Ishikawa (cell line): ENCODE data around the gene GABRR1.

Source experiments
- CEBPB ChIP-seq: IDR thresholded peaks from 2 replicates; pipeline ENCODE4 v1.6.1; 2012
- CREB1 ChIP-seq: IDR thresholded peaks from 2 replicates; pipeline ENCODE4 v1.6.1; 2012; ENCODE audit warnings: low read depth
- EGR1 ChIP-seq: IDR thresholded peaks from 2 replicates; pipeline ENCODE4 v1.6.1; 2012
- EP300 ChIP-seq: IDR thresholded peaks from 2 replicates; pipeline ENCODE4 v1.6.1; 2012; ENCODE audit warnings: borderline replicate concordance
- FOXM1 ChIP-seq: IDR thresholded peaks from 2 replicates; pipeline ENCODE4 v1.6.1; 2012; ENCODE audit warnings: low read depth, borderline replicate concordance
- MAX ChIP-seq: IDR thresholded peaks from 2 replicates; pipeline ENCODE4 v1.6.1; 2012
- NFIC ChIP-seq: IDR thresholded peaks from 2 replicates; pipeline ENCODE4 v1.6.1; 2012
- RAD21 ChIP-seq: IDR thresholded peaks from 2 replicates; pipeline ENCODE4 v1.6.1; 2012; ENCODE audit warnings: low read depth
- TAF1 ChIP-seq: IDR thresholded peaks from 2 replicates; pipeline ENCODE4 v1.6.1; 2012; ENCODE audit warnings: low read depth, mild to moderate bottlenecking
- TCF12 ChIP-seq: IDR thresholded peaks from 2 replicates; pipeline ENCODE4 v1.6.1; 2012; ENCODE audit warnings: low read depth
- TEAD4 ChIP-seq: IDR thresholded peaks from 2 replicates; pipeline ENCODE4 v1.6.1; 2012
- USF1 ChIP-seq: IDR thresholded peaks from 2 replicates; pipeline ENCODE4 v1.6.1; 2012
- YY1 ChIP-seq: IDR thresholded peaks from 2 replicates; pipeline ENCODE4 v1.6.1; 2012; ENCODE audit warnings: low read depth
- ZBTB7A ChIP-seq: IDR thresholded peaks from 2 replicates; pipeline ENCODE4 v1.6.1; 2012; ENCODE audit warnings: low read depth
- TF ChIP-seq, protein P1 (sequence below): IDR thresholded peaks from 2 replicates; pipeline ENCODE4 v1.6.1; 2012; ENCODE audit warnings: low read depth, mild to moderate bottlenecking

Gene GABRR1

GRCh38 chr6:89251170-89251569 lies 34.0 kb upstream of the GABRR1 start:
- TF ChIP-seq YY1 (no peak), ZBTB7A (no peak), CEBPB (no peak), TAF1 (no peak), FOXM1 (no peak), RAD21 (no peak), EP300 (no peak), TCF12 (no peak), CREB1 (no peak), USF1 (no peak), TEAD4 (no peak), NFIC (no peak), MAX (no peak)
- TF ChIP-seq, protein P1, sequence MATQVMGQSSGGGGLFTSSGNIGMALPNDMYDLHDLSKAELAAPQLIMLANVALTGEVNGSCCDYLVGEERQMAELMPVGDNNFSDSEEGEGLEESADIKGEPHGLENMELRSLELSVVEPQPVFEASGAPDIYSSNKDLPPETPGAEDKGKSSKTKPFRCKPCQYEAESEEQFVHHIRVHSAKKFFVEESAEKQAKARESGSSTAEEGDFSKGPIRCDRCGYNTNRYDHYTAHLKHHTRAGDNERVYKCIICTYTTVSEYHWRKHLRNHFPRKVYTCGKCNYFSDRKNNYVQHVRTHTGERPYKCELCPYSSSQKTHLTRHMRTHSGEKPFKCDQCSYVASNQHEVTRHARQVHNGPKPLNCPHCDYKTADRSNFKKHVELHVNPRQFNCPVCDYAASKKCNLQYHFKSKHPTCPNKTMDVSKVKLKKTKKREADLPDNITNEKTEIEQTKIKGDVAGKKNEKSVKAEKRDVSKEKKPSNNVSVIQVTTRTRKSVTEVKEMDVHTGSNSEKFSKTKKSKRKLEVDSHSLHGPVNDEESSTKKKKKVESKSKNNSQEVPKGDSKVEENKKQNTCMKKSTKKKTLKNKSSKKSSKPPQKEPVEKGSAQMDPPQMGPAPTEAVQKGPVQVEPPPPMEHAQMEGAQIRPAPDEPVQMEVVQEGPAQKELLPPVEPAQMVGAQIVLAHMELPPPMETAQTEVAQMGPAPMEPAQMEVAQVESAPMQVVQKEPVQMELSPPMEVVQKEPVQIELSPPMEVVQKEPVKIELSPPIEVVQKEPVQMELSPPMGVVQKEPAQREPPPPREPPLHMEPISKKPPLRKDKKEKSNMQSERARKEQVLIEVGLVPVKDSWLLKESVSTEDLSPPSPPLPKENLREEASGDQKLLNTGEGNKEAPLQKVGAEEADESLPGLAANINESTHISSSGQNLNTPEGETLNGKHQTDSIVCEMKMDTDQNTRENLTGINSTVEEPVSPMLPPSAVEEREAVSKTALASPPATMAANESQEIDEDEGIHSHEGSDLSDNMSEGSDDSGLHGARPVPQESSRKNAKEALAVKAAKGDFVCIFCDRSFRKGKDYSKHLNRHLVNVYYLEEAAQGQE: no peak

GRCh38 chr6:89250239-89250638 lies 33.1 kb upstream of the GABRR1 start:
- TF ChIP-seq TAF1 (no peak), CEBPB (no peak), ZBTB7A (no peak), EGR1 (no peak), CREB1 (no peak), FOXM1 (no peak), USF1 (no peak), EP300 (no peak), TEAD4 (no peak), RAD21 (no peak), MAX (no peak), NFIC (no peak), YY1 (no peak), TCF12 (no peak)
- TF ChIP-seq, protein P1: no peak

GRCh38 chr6:89244241-89244985 lies 27.3 kb upstream of the GABRR1 start:
- no peak for TF ChIP-seq CEBPB
- no peak for TF ChIP-seq EP300
- no peak for TF ChIP-seq TEAD4
- TF ChIP-seq RAD21: no peak
- TF ChIP-seq TAF1: no peak
- no peak for TF ChIP-seq USF1
- TF ChIP-seq MAX: no peak

DNA sequence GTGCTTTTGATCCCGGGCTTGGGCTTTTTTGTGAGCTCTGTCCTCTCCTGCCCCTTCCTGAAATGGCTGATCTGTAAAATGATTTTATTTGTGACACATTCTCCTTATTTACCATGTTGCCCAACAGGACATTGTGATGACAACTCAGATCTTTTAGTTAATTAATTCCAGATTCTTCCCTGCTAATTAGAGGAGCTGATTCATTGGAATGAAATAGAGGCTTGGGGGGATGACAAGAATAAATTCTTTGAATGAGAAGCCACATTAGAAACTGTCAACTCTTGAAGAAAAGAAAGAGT lies 26.1 kb upstream of the GABRR1 start:
- no peak for TF ChIP-seq EP300
- no peak for TF ChIP-seq YY1
- no peak for TF ChIP-seq CREB1
- no peak for TF ChIP-seq TAF1
- TF ChIP-seq CEBPB: no peak
- TF ChIP-seq TCF12: no peak

DNA sequence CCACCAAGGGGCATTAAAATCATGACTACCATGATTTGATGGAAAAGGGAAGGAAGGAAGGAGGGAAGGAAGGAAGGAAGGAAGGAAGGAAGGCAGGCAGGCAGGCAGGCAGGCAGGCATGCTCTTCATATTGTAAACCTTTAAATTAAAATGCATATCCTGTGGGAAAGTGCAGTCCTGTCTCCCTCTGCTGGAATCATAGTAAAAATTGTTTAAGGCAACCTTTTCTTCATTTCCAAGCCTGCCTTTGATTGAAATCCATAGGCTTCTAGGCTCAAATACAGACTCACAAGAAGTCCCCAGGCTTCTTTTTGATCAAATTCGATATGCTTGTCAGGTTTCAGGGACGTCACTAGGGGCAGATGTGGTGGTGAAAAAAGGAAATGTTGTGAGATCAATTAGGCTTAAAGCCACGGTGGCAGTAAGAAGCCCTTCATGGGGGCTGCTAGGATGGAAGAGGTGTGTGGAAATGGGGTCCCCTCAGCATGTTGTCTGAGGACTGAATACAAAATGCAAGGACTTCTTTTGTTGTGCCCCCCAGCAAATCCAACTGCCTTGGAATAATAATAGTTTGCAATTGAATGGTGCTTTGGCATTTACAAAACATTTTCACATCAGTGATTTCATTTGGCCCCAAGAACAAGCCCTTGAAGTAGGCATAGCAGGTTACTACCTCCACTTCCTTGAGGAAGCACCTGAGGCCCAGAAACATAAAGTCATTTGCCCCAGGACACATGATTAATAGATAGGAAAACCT lies 25.6 kb upstream of the GABRR1 start:
- peak; percentile 84 for TF ChIP-seq RAD21
- TF ChIP-seq FOXM1: no peak

- TF ChIP-seq ZBTB7A (no peak), TAF1 (no peak), TEAD4 (no peak), MAX (no peak)
- TF ChIP-seq, protein P1: no peak
Observed at GRCh38 chr6:89239338-89239737, 22.2 kb upstream of the GABRR1 start.
